ENCODE data around the gene SYMPK. TPM values are rescaled to one million over a fixed set of nuclear protein-coding genes. Genes with fewer than 3 reads are reported as not detected.
A peak's percentile ranks its signal among the peaks of the same experiment; 100 is the strongest.

SYMPK gene
- total RNA-seq, 2 experiments from 2014 or later = 84.4 to 118 TPM

DNA sequence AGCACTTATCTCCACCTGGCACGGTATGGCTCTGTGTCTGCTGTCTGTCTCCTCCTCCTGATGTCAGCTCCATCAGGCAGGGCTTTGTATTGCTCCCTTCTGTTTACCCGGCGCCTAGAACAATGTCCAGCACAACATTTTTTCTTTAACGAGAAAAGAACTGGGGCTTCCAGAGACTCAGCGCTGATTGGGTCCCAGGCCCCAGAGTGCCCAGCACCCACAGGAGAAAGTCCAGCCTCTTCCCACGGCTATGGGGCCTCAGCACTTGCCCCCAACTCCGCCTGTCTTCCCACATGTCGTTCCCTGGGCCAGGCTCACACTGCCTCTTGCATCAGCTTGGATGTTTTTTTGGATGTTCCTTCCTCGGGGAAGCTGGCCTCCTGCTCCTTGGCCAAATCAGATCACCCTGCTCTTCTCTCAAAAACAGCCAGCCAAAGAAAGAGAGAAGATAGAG lies 32.6 kb upstream of the SYMPK start:
- H2AFZ ChIP-seq (ENCODE audit: low read length) = no peak overlapping the region

DNA sequence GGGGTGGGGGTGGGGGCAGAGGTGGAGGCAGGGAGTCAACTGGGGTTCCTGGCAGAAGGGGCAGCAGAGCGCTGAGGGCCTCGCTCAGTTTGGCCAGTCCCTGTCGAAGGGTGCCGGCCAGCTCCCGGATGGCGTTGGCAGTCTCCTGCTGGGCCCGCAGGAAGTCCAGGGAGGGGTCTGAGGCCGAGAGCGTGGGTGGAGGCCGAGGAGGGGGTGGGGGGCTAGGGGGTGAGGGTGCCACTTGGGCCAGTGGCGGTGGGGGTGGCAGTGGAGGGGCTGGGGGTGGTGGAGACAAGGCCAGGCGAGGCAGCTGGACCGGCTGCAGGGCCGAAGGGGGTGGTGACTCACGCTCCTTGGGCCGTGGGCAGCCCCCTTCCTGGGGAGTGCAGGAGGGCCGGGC lies 27.9 kb upstream of the SYMPK start:
- Histone ChIP-seq H3K4me2 (ENCODE audit: low read length) (no peak overlapping the region), H4K20me1 (ENCODE audit: insufficient read depth, low read length) (no peaks in the 10 kb centered on the region), H3K79me2 (ENCODE audit: insufficient read depth, low read depth, low read length) (no peaks in the 10 kb centered on the region), H2AFZ (ENCODE audit: low read length) (no peak overlapping the region), H3K4me3 (ENCODE audit: low read depth, low read length, poor library complexity, severe bottlenecking) (no peak overlapping the region), H3K9me2 (ENCODE audit: insufficient read depth, low read length) (no peaks in the 10 kb centered on the region), H3K4me1 (ENCODE audit: insufficient read depth, low read length, poor library complexity, severe bottlenecking) (peaks cover 34% of the 10 kb centered on the region), H3K36me3 (ENCODE audit: insufficient read depth, low read length) (peaks cover 23% of the 10 kb centered on the region), H3K27ac (ENCODE audit: low read depth, low read length, poor library complexity, severe bottlenecking) (no peak overlapping the region), H3K9me3 (ENCODE audit: low read length) (no peaks in the 10 kb centered on the region)
- DNase-seq (ENCODE audit: low spot score) = no peak
- intact Hi-C loops (cut with micrococcal nuclease; ENCODE audit: unreplicated experiment) = no loop called here
- POLR2A ChIA-PET = no interaction called here
- CTCF ChIA-PET (ENCODE audit: unreplicated experiment) = no interaction called here
- BruUV-seq (replicated peaks) = no TSS peak
- TF ChIP-seq, protein P1, sequence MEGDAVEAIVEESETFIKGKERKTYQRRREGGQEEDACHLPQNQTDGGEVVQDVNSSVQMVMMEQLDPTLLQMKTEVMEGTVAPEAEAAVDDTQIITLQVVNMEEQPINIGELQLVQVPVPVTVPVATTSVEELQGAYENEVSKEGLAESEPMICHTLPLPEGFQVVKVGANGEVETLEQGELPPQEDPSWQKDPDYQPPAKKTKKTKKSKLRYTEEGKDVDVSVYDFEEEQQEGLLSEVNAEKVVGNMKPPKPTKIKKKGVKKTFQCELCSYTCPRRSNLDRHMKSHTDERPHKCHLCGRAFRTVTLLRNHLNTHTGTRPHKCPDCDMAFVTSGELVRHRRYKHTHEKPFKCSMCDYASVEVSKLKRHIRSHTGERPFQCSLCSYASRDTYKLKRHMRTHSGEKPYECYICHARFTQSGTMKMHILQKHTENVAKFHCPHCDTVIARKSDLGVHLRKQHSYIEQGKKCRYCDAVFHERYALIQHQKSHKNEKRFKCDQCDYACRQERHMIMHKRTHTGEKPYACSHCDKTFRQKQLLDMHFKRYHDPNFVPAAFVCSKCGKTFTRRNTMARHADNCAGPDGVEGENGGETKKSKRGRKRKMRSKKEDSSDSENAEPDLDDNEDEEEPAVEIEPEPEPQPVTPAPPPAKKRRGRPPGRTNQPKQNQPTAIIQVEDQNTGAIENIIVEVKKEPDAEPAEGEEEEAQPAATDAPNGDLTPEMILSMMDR (conservative IDR thresholded peaks at IDR 0.05; ENCODE audit: low read length) = no peak
- no peak for TF ChIP-seq EZH2phosphoT487 (IDR thresholded peaks at IDR 0.05; ENCODE audit: borderline replicate concordance, low read depth, low read length)

More for the DNA sequence above, 32.6 kb upstream of the SYMPK start:
- DNase-seq (ENCODE audit: low spot score) = no peak
- intact Hi-C loops (cut with micrococcal nuclease; ENCODE audit: unreplicated experiment) = no loop called here
- no TSS peak for BruUV-seq (replicated peaks)
- ChIA-PET CTCF (ENCODE audit: unreplicated experiment) (no interaction called here), POLR2A (no interaction called here)
- Histone ChIP-seq H4K20me1 (ENCODE audit: insufficient read depth, low read length) (no peaks in the 10 kb centered on the region), H3K9me2 (ENCODE audit: insufficient read depth, low read length) (no peaks in the 10 kb centered on the region), H3K36me3 (ENCODE audit: insufficient read depth, low read length) (peaks cover 52% of the 10 kb centered on the region), H3K79me2 (ENCODE audit: insufficient read depth, low read depth, low read length) (peaks cover 5% of the 10 kb centered on the region; the same call in 1 of the 2 replicates), H3K27ac (ENCODE audit: low read depth, low read length, poor library complexity, severe bottlenecking) (peak overlapping the region; percentile 52), H3K4me1 (ENCODE audit: insufficient read depth, low read length, poor library complexity, severe bottlenecking) (peaks cover 31% of the 10 kb centered on the region), H3K4me3 (ENCODE audit: low read depth, low read length, poor library complexity, severe bottlenecking) (no peak overlapping the region), H3K4me2 (ENCODE audit: low read length) (no peak overlapping the region), H3K9me3 (ENCODE audit: low read length) (no peaks in the 10 kb centered on the region)
- TF ChIP-seq, protein P1 (conservative IDR thresholded peaks at IDR 0.05; ENCODE audit: low read length) = no peak
- TF ChIP-seq EZH2phosphoT487 (IDR thresholded peaks at IDR 0.05; ENCODE audit: borderline replicate concordance, low read depth, low read length) = no peak

DNA sequence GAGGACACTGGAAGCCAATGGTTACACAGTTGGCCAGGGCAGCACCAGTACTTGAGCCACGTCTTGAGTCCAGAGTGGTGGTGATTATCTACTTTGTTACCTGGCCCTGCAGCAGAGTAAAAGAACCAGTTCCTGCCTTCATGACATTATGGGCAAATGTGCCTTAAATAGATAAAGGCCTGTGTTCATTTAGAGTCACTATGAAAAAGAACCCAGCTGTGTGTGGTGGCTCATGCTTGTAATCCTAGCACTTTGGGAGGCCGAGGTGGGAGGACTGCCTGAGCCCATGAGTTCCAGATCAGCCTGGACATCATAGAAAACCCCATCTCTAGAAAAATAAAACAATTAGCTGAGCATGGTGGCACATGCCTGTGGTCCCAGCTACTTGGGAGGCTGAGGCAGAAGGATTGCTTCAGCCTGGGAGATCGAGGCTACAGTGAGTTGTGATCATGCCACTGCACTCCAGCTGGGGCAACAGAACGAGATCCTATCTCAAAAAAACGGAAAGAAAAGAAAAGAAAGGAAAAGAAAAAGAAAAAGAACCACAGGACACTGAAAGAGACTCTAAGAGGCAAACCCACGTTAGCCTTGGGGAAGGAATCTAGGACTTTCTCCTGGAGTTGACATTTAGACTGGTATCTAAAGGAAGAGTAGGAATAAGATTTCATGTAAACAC lies 26.4 kb upstream of the SYMPK start:
- Histone ChIP-seq H3K9me3 (ENCODE audit: low read length) (no peaks in the 10 kb centered on the region), H3K4me3 (ENCODE audit: low read depth, low read length, poor library complexity, severe bottlenecking) (no peak overlapping the region), H3K79me2 (ENCODE audit: insufficient read depth, low read depth, low read length) (peaks cover 13% of the 10 kb centered on the region; the same call in 1 of the 2 replicates), H3K9me2 (ENCODE audit: insufficient read depth, low read length) (no peaks in the 10 kb centered on the region), H3K4me2 (ENCODE audit: low read length) (no peak overlapping the region), H2AFZ (ENCODE audit: low read length) (no peak overlapping the region), H3K4me1 (ENCODE audit: insufficient read depth, low read length, poor library complexity, severe bottlenecking) (peaks cover 30% of the 10 kb centered on the region), H3K27ac (ENCODE audit: low read depth, low read length, poor library complexity, severe bottlenecking) (no peak overlapping the region), H3K36me3 (ENCODE audit: insufficient read depth, low read length) (peaks cover 14% of the 10 kb centered on the region), H4K20me1 (ENCODE audit: insufficient read depth, low read length) (no peaks in the 10 kb centered on the region)
- intact Hi-C loops (cut with micrococcal nuclease; ENCODE audit: unreplicated experiment) = loop anchor here (10.0 kb wide), 1 partner anchor 185 kb away; no protein-coding TSS in a partner anchor
- no TSS peak for BruUV-seq (replicated peaks)
- no peak for DNase-seq (ENCODE audit: low spot score)
- CTCF ChIA-PET (ENCODE audit: unreplicated experiment) = no interaction called here
- POLR2A ChIA-PET = no interaction called here
- TF ChIP-seq, protein P1 (conservative IDR thresholded peaks at IDR 0.05; ENCODE audit: low read length) = no peak
- no peak for TF ChIP-seq EZH2phosphoT487 (IDR thresholded peaks at IDR 0.05; ENCODE audit: borderline replicate concordance, low read depth, low read length)

All from OCI-LY7 (cell line).